GM19035 (cell line): Measurements from ENCODE around the gene TEX52.
"Not testable (repeated sequence)": the region's sequence is repeated elsewhere in the genome, so short reads cannot be mapped to it uniquely, and the experiment has no call there.

Source experiments
- ATAC-seq: cut with Tn5 transposase; IDR thresholded peaks from one replicate; pipeline ENCODE4 v1.9.1; 2021; ENCODE audit not compliant: unreplicated experiment

Gene TEX52

GRCh38 chr12:2868986-2869632 is 12.3 kb upstream of the TEX52 start:
- ATAC-seq: not testable (repeated sequence)

- no peak for ATAC-seq
Observed at GRCh38 chr12:2864198-2864597, 7.4 kb upstream of the TEX52 start.

- ATAC-seq: not testable (repeated sequence)
Observed at GRCh38 chr12:2863402-2863801, 6.6 kb upstream of the TEX52 start.

GRCh38 chr12:2862876-2863275 is 6.0 kb upstream of the TEX52 start:
- ATAC-seq: no peak

- ATAC-seq: no peak
Observed at GRCh38 chr12:2860170-2860569, 3.3 kb upstream of the TEX52 start.

GRCh38 chr12:2858944-2859421 is 2.1 kb upstream of the TEX52 start:
- no peak for ATAC-seq

- ATAC-seq: no peak
Observed at GRCh38 chr12:2858334-2858733, 1.5 kb upstream of the TEX52 start.

GRCh38 chr12:2857576-2857975 is 737 bp upstream of the TEX52 start:
- no peak for ATAC-seq

- ATAC-seq: no peak
Observed at GRCh38 chr12:2856051-2856450, 788 bp downstream of the TEX52 start.

GRCh38 chr12:2855546-2855945 is 1.3 kb downstream of the TEX52 start:
- no peak for ATAC-seq

- ATAC-seq: no peak
Observed at GRCh38 chr12:2854669-2855453, 2.0 kb downstream of the TEX52 start.

- ATAC-seq: no peak
Observed at GRCh38 chr12:2853626-2854025, 3.2 kb downstream of the TEX52 start.

- ATAC-seq: no peak
Observed at GRCh38 chr12:2851931-2852330, 4.9 kb downstream of the TEX52 start.

- no peak for ATAC-seq
Observed at GRCh38 chr12:2845280-2845679, 11.6 kb downstream of the TEX52 start.

GRCh38 chr12:2844786-2845185 is 12.1 kb downstream of the TEX52 start:
- no peak for ATAC-seq

GRCh38 chr12:2842948-2843347 is 13.9 kb downstream of the TEX52 start:
- ATAC-seq: no peak

GRCh38 chr12:2841056-2841650 is 15.7 kb downstream of the TEX52 start:
- ATAC-seq: no peak

GRCh38 chr12:2836574-2836973 is 20.3 kb downstream of the TEX52 start:
- no peak for ATAC-seq

GRCh38 chr12:2835691-2836403 is 21.0 kb downstream of the TEX52 start:
- ATAC-seq: no peak

GRCh38 chr12:2834581-2835491 is 22.0 kb downstream of the TEX52 start, which contains the start of gene NRIP2:
TSS of gene NRIP2 (minus strand) at chr12:2835035. CDS start at chr12:2834983, 52 bp downstream.
- no peak for ATAC-seq
